Breast epithelium (tissue), 3 donors: ENCODE data around the gene SPG7.

Experiments
- CTCF ChIP-seq, 3 donors: fragments of 450-650 bp; IDR thresholded peaks; one replicate each; pipeline ENCODE4 v1.5.1; 2016 to 2017; ENCODE audit warnings: antibody characterized with exemption in 3 of 3, mild to moderate bottlenecking in 3 of 3, moderate library complexity in 3 of 3
- POLR2A ChIP-seq: fragments of 450-650 bp; IDR thresholded peaks from one replicate; pipeline ENCODE4 v1.6.1; 2016; ENCODE audit warnings: antibody characterized with exemption, mild to moderate bottlenecking, moderate library complexity
- POLR2AphosphoS5 ChIP-seq, 3 donors: sonication (generic); formaldehyde crosslinking; IDR thresholded peaks; one replicate each; pipeline ENCODE4 v1.6.1; 2017; ENCODE audit warnings: antibody characterized with exemption in 3 of 3

- TF ChIP-seq CTCF (IDR thresholded peaks at IDR 0.05) = no peak
- TF ChIP-seq POLR2AphosphoS5 (IDR thresholded peaks at IDR 0.05) = no peak
- no peak for TF ChIP-seq POLR2A
Observed at GRCh38 chr16:89473136-89473712, 35.0 kb upstream of the SPG7 start.
